ENCODE results near the gene TSPAN8.

TSPAN8 gene

DNA sequence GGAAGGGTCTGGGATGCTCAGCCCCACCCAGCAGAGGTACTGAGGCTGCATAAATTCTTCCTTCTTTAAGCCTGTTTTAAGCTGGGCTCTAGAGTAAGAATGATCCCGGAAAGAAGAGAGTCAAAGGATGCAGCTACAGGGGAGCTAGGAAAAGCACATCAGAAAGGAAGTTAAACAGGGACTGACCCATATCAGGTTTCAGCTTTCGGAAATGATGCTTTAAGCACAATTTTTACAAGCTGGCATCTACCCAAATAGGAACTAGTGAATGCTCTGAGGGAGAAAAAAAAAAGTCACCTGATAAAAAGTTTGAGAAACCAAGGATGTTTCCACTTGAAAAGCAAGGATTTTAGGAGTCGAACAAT lies 22.0 kb downstream of the TSPAN8 start:
- POLR2A ChIA-PET (ENCODE audit: low non-redundant PET), result no interaction called here
- no peak for TF ChIP-seq CTCF (conservative IDR thresholded peaks at IDR 0.05; ENCODE audit: low read depth)
- H3K27ac ChIP-seq, result no peak overlapping the region
- CTCF ChIA-PET, result no interaction called here
- DNase-seq (ENCODE audit: low spot score), result no peak

DNA sequence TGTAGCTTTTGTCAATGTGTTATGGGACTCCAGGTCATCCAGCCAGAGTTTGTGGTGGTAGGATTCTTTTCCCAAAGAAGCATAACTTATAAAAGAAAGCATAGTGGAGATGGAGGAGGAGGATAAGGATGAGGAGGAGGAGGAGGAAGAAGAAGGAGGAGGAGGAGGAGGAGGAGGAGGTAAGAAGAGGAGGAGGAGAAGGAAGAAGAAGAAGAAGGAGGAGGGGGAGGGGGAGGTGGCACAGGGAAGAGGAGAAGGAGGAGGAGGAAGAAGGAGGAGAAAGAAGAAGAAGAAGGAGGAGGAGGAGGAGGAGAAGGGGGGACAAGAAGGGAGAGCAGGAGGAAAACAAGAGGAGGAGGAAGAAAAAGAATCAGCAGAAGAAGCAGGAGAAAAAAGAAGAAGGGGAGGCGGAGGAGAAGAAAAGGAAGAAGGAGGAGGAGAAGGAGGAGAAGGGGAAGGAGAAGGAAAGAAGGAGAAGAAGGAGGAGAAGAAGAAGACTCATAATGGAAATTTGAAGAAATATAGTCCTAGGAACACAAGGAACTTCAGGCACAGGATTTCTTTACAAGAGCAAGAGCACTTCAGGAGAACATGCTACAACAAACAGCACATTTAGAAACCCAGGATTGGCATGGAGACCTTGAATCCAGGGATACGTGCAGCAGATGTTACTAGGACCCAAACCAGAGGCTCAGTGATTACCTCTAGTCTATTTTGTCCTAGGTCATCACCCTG lies 22.6 kb downstream of the TSPAN8 start:
- no peak for TF ChIP-seq CTCF (conservative IDR thresholded peaks at IDR 0.05; ENCODE audit: low read depth)
- ChIA-PET CTCF (no interaction called here), POLR2A (ENCODE audit: low non-redundant PET) (no interaction called here)
- no peak overlapping the region for H3K27ac ChIP-seq
- no peak for DNase-seq (ENCODE audit: low spot score)

- no peak for TF ChIP-seq CTCF (conservative IDR thresholded peaks at IDR 0.05; ENCODE audit: low read depth)
- no peak overlapping the region for H3K27ac ChIP-seq
- CTCF ChIA-PET, result no interaction called here
- POLR2A ChIA-PET (ENCODE audit: low non-redundant PET), result no interaction called here
- no peak for DNase-seq (ENCODE audit: low spot score)
These were observed 23.4 kb downstream of the TSPAN8 start for GRCh38 chr12:71134405-71134804.

DNA sequence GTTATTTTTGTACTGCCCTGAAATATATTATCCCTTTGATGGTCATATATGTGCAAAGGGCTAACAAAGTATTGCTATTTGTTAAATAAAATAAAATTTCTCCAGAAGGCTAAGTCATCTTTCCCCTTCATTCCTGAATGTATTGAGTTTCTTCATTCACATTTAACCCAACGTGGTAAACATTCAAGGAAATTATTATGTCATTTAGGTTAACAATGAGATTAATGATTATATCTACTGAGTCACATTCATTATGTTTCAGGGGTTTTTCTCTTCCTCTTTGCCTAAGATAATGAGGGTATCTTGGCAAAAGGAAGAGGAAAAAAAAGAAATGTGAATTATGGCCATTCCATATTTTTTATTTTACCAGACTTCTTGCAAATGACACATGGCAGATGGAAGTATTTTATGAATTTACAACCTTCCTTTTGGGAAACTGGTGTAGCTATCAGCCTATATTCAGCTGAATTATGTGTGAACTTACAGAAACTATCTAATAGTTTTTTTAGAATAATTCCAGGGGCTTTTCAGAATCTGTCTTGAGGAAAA lies 27.2 kb downstream of the TSPAN8 start:
- H3K27ac ChIP-seq, result no peak overlapping the region
- no peak for TF ChIP-seq CTCF (conservative IDR thresholded peaks at IDR 0.05; ENCODE audit: low read depth)
- ChIA-PET POLR2A (ENCODE audit: low non-redundant PET) (no interaction called here), CTCF (no interaction called here)
- DNase-seq (ENCODE audit: low spot score), result no peak

DNA sequence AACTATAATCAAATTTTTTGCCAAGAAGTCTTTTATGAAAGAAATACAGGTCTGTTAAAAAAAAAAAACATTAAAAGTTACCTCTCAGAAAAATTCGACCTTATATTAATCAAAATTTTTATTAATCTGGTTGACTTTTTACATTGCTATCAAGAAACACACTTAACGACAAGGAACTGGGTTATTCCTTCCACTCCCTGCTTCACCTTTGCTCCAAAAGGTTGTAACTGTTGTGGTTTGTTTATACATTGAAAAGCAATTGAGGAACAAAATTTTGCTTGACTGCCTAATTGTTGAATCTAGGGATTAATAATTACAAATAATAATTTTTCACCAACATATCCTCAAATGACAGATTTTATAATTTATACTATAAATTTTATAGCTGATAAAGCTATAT lies 28.4 kb downstream of the TSPAN8 start:
- no peak for TF ChIP-seq CTCF (conservative IDR thresholded peaks at IDR 0.05; ENCODE audit: low read depth)
- ChIA-PET CTCF (no interaction called here), POLR2A (ENCODE audit: low non-redundant PET) (no interaction called here)
- DNase-seq (ENCODE audit: low spot score), result no peak
- H3K27ac ChIP-seq, result no peak overlapping the region

GRCh38 chr12:71128191-71128788 lies 29.5 kb downstream of the TSPAN8 start:
- CTCF ChIA-PET, result no interaction called here
- DNase-seq (ENCODE audit: low spot score), result no peak
- no peak overlapping the region for H3K27ac ChIP-seq
- POLR2A ChIA-PET (ENCODE audit: low non-redundant PET), result no interaction called here
- no peak for TF ChIP-seq CTCF (conservative IDR thresholded peaks at IDR 0.05; ENCODE audit: low read depth)
